Anterior cingulate cortex (tissue), 58 donors: ENCODE results near the gene PIWIL4.
"Not testable (repeated sequence)": the region's sequence is repeated elsewhere in the genome, so short reads cannot be mapped to it uniquely, and the experiment has no call there.

ENCODE experiments used
- DNase-seq, 58 donors: peaks; one replicate each; lab custom pipeline; 2025; lab: John Stamatoyannopoulos, UW

Gene PIWIL4

GRCh38 chr11:94546162-94546470 lies 21.1 kb upstream of the PIWIL4 start:
- no peak for DNase-seq

- no peak for DNase-seq
Observed at GRCh38 chr11:94546886-94547285, 20.3 kb upstream of the PIWIL4 start.

GRCh38 chr11:94549146-94549545 lies 18.0 kb upstream of the PIWIL4 start:
- DNase-seq, result no peak

- no peak for DNase-seq
Observed at GRCh38 chr11:94550513-94550912, 16.7 kb upstream of the PIWIL4 start.

- DNase-seq, result no peak
Observed at GRCh38 chr11:94553938-94554337, 13.2 kb upstream of the PIWIL4 start.

- DNase-seq, result not testable (repeated sequence)
Observed at GRCh38 chr11:94555752-94556329, 11.3 kb upstream of the PIWIL4 start.

- DNase-seq, result no peak
Observed at GRCh38 chr11:94557421-94557820, 9.7 kb upstream of the PIWIL4 start.

- DNase-seq, result no peak
Observed at GRCh38 chr11:94557992-94558391, 9.2 kb upstream of the PIWIL4 start.

GRCh38 chr11:94558468-94558867 lies 8.7 kb upstream of the PIWIL4 start:
- DNase-seq, result no peak

GRCh38 chr11:94558932-94559331 lies 8.2 kb upstream of the PIWIL4 start:
- DNase-seq, result no peak

- no peak for DNase-seq
Observed at GRCh38 chr11:94559361-94559760, 7.8 kb upstream of the PIWIL4 start.

- no peak for DNase-seq
Observed at GRCh38 chr11:94560834-94561233, 6.3 kb upstream of the PIWIL4 start.

- DNase-seq, result no peak
Observed at GRCh38 chr11:94563176-94563847, 3.9 kb upstream of the PIWIL4 start.

- DNase-seq, result no peak
Observed at GRCh38 chr11:94563848-94564467, 3.2 kb upstream of the PIWIL4 start.

- DNase-seq, result no peak
Observed at GRCh38 chr11:94568200-94568599, 1.0 kb downstream of the PIWIL4 start.

- DNase-seq, result no peak
Observed at GRCh38 chr11:94568717-94569116, 1.5 kb downstream of the PIWIL4 start.

- not testable (repeated sequence) for DNase-seq
Observed at GRCh38 chr11:94572975-94573374, 5.8 kb downstream of the PIWIL4 start.

- no peak for DNase-seq
Observed at GRCh38 chr11:94574193-94574961, 7.2 kb downstream of the PIWIL4 start.

GRCh38 chr11:94576306-94576705 lies 9.1 kb downstream of the PIWIL4 start:
- no peak for DNase-seq

- DNase-seq, result no peak
Observed at GRCh38 chr11:94577841-94578240, 10.7 kb downstream of the PIWIL4 start.

GRCh38 chr11:94581926-94582325 lies 14.8 kb downstream of the PIWIL4 start:
- DNase-seq, result no peak
